Bronchial epithelial cell (primary cell): ENCODE results near the gene SLCO4A1. TPM values are rescaled to one million over a fixed set of nuclear protein-coding genes. Genes with fewer than 3 reads are reported as not detected.

Source experiments
- DNase-seq: peaks from one replicate; pipeline ENCODE4 v3.0.0-alpha.2; 2010; ENCODE audit warnings: low read depth
- FAIRE-seq: peaks from 2 replicates; lab custom pipeline; 2011; peaks lifted over from hg19 to GRCh38; lab: Jason Lieb, UNC
- H3K27me3 ChIP-seq: 2 replicates; pipeline ENCODE4 v1.5.1; 2011; ENCODE audit warnings: low read length; ENCODE audit not compliant: control insufficient read depth, insufficient read depth
- H3K36me3 ChIP-seq: 2 replicates; pipeline ENCODE4 v1.5.1; 2011; ENCODE audit warnings: low read length; ENCODE audit not compliant: control insufficient read depth, insufficient read depth
- H3K4me3 ChIP-seq: 2 replicates; pipeline ENCODE4 v1.5.1; 2011; ENCODE audit warnings: mild to moderate bottlenecking, low read depth, low read length, control low read depth
- CTCF ChIP-seq: IDR thresholded peaks from 2 replicates; pipeline ENCODE4 v1.5.1; 2011; ENCODE audit warnings: mild to moderate bottlenecking, moderate library complexity, low read length, control low read depth, inconsistent platforms; ENCODE audit not compliant: insufficient read depth, severe bottlenecking
- total RNA-seq: library from RNA; depleted of rRNA; stranded (reverse); fragments of >200 nt; gene quantifications from 2 replicates; pipeline ENCODE4 v1.2.1, GENCODE V29; 2014

SLCO4A1 gene
- total RNA-seq, 1 donor from 2014 or later = 1.6 TPM

DNA sequence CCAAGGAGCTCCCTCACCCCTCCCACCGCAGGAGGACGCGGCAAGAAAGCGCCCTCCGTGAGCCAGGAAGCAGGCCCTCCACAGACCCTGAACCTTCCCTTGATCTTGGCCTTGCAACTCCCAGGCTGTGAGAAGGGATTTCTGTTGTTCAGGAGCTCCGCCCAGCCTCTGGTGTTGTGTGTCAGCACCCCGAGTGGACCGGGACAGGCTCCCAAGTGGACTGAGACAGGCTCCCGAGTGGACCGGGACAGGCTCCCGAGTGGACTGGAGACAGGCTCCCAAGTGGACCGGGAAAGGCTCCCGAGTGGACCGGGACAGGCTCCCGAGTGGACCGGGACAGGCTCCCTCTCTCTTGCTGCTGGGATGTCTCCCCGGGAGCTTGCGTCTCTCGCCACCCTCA, 57.0 kb downstream of the SLCO4A1 start:
- H3K36me3 ChIP-seq = no peaks in the 10 kb centered on the region
- FAIRE-seq (no peak), DNase-seq (no peak)
- TF ChIP-seq CTCF = no peak
- no peak overlapping the region for H3K4me3 ChIP-seq
- H3K27me3 ChIP-seq = peaks cover 20% of the 10 kb centered on the region

DNA sequence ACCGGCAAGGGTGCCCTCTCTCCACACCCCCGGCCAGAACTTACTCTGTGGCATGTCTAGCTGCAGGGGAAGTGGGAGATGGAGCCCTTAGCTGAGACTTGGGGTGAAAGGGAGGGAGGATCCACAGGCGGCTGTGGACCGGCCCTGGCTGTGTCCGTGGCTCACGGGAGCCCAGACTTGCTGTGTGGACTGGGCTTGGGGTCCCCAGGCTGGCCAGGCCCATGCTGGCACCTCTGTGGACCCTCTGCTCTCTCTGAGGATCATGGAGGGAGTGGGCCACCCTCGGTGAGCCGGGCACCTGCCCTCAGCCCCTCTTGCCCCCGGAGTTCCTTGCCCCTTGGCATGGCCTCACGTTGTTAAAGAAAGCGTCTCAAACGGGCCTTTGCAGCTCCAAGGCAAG, 57.4 kb downstream of the SLCO4A1 start:
- no peak for TF ChIP-seq CTCF
- peaks cover 18% of the 10 kb centered on the region for H3K27me3 ChIP-seq
- H3K36me3 ChIP-seq = no peaks in the 10 kb centered on the region
- no peak for FAIRE-seq
- no peak overlapping the region for H3K4me3 ChIP-seq
- DNase-seq = no peak

GRCh38 chr20:62700261-62700930, 58.1 kb downstream of the SLCO4A1 start:
- FAIRE-seq (no peak), DNase-seq (no peak)
- Histone ChIP-seq H3K27me3 (peaks cover 18% of the 10 kb centered on the region), H3K4me3 (no peak overlapping the region), H3K36me3 (no peaks in the 10 kb centered on the region)
- TF ChIP-seq CTCF = no peak

DNA sequence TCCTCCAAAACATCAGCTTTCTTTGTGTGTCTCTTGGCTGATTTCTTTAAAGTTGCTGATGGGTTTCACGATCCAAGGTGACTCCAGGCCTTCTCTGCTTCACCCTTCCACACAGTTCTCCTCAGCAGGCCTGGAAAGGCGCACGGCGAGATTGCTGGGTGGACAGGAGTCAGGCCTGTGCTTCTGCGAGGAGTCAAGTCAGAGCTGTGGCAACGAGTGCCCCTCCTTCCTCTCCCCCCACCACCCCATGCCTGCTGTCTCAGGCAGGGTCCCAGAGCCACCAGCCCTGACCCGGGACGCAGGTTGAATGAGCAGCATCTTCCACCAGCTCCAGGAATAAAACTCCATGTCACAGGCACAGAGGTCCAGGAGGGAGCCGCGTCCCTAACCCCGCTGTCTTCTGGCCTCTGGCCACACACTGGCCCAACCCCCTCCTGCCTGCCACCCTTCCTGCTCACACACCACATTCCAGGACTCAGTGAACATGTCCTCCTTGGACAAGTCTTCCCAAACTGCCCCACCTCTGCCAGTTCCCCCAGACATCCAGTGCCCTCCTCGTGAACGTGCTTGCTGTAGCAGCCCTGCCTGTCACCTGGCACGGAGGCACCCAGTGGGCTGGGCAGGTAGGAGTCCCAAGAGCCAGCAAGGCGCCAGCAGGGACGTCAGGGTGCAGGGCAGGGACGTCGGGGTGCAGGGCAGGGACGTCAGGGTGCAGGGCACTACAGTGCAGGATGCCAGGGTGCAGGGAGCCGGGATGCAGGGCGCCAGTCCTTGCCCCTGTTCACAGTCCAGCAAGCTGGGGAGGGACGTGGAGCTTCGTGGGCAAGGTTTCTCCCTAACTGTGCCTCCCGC, 59.1 kb downstream of the SLCO4A1 start:
- H3K36me3 ChIP-seq = no peaks in the 10 kb centered on the region
- no peak overlapping the region for H3K4me3 ChIP-seq
- DNase-seq (no peak), FAIRE-seq (no peak)
- peaks cover 20% of the 10 kb centered on the region for H3K27me3 ChIP-seq
- no peak for TF ChIP-seq CTCF

DNA sequence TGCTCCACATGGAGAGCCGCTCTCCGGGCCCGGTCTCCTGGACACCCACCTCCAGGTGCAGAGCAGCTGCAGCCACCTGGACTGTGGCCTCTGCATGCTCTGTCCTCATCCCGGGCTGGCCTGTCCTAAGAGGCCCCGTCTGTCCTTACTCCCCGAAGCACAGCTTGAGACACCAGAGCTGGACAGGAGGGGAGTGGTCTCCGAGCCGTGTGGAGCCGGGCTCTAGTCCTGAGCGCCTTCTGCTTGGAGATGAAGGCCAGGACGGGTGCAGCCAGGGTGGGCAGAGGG, 59.7 kb downstream of the SLCO4A1 start:
- DNase-seq (no peak), FAIRE-seq (no peak)
- H3K27me3 ChIP-seq = peaks cover 21% of the 10 kb centered on the region
- H3K36me3 ChIP-seq = no peaks in the 10 kb centered on the region
- no peak overlapping the region for H3K4me3 ChIP-seq
- no peak for TF ChIP-seq CTCF
